Measurements from ENCODE around the gene PTPRK.

PTPRK gene

GRCh38 chr6:128141932-128142331 lies 378.5 kb downstream of the PTPRK start:
- in situ Hi-C loops (cut with MboI; ENCODE audit: low pct_unique_long_range_greater_than_20kb, low sequenced_read_pairs), result no loop called here

GRCh38 chr6:128139519-128139918 lies 380.9 kb downstream of the PTPRK start:
- DNase-seq, result no peak
- in situ Hi-C loops (cut with MboI; ENCODE audit: low pct_unique_long_range_greater_than_20kb, low sequenced_read_pairs), result no loop called here

More at GRCh38 chr6:128141932-128142331, 378.5 kb downstream of the PTPRK start:
- DNase-seq, result no peak

GRCh38 chr6:128138694-128139093 lies 381.7 kb downstream of the PTPRK start:
- in situ Hi-C loops (cut with MboI; ENCODE audit: low pct_unique_long_range_greater_than_20kb, low sequenced_read_pairs), result no loop called here
- no peak for DNase-seq

GRCh38 chr6:128135325-128135724 lies 385.1 kb downstream of the PTPRK start:
- in situ Hi-C loops (cut with MboI; ENCODE audit: low pct_unique_long_range_greater_than_20kb, low sequenced_read_pairs), result no loop called here
- DNase-seq, result no peak

GRCh38 chr6:128131566-128131965 lies 388.8 kb downstream of the PTPRK start:
- DNase-seq, result no peak
- in situ Hi-C loops (cut with MboI; ENCODE audit: low pct_unique_long_range_greater_than_20kb, low sequenced_read_pairs), result no loop called here

- DNase-seq, result no peak
- in situ Hi-C loops (cut with MboI; ENCODE audit: low pct_unique_long_range_greater_than_20kb, low sequenced_read_pairs), result no loop called here
Observed at GRCh38 chr6:128131036-128131435, 389.4 kb downstream of the PTPRK start.

GRCh38 chr6:128129679-128130078 lies 390.7 kb downstream of the PTPRK start:
- in situ Hi-C loops (cut with MboI; ENCODE audit: low pct_unique_long_range_greater_than_20kb, low sequenced_read_pairs), result no loop called here
- DNase-seq, result no peak

- in situ Hi-C loops (cut with MboI; ENCODE audit: low pct_unique_long_range_greater_than_20kb, low sequenced_read_pairs), result no loop called here
- DNase-seq, result no peak
Observed at GRCh38 chr6:128127650-128128049, 392.7 kb downstream of the PTPRK start.

- in situ Hi-C loops (cut with MboI; ENCODE audit: low pct_unique_long_range_greater_than_20kb, low sequenced_read_pairs), result no loop called here
- DNase-seq, result no peak
Observed at GRCh38 chr6:128124713-128125112, 395.7 kb downstream of the PTPRK start.

- in situ Hi-C loops (cut with MboI; ENCODE audit: low pct_unique_long_range_greater_than_20kb, low sequenced_read_pairs), result no loop called here
- DNase-seq, result no peak
Observed at GRCh38 chr6:128121610-128122009, 398.8 kb downstream of the PTPRK start.

GRCh38 chr6:128121190-128121589 lies 399.2 kb downstream of the PTPRK start:
- DNase-seq, result no peak
- in situ Hi-C loops (cut with MboI; ENCODE audit: low pct_unique_long_range_greater_than_20kb, low sequenced_read_pairs), result no loop called here

- in situ Hi-C loops (cut with MboI; ENCODE audit: low pct_unique_long_range_greater_than_20kb, low sequenced_read_pairs), result no loop called here
- no peak for DNase-seq
Observed at GRCh38 chr6:128118401-128118800, 402.0 kb downstream of the PTPRK start.

- DNase-seq, result no peak
- in situ Hi-C loops (cut with MboI; ENCODE audit: low pct_unique_long_range_greater_than_20kb, low sequenced_read_pairs), result no loop called here
Observed at GRCh38 chr6:128117916-128118315, 402.5 kb downstream of the PTPRK start.

- no peak for DNase-seq
Observed at GRCh38 chr6:128114164-128114563, 406.2 kb downstream of the PTPRK start.

GRCh38 chr6:128112494-128112893 lies 407.9 kb downstream of the PTPRK start:
- in situ Hi-C loops (cut with MboI; ENCODE audit: low pct_unique_long_range_greater_than_20kb, low sequenced_read_pairs), result no loop called here
- DNase-seq, result no peak

More at GRCh38 chr6:128114164-128114563, 406.2 kb downstream of the PTPRK start:
- in situ Hi-C loops (cut with MboI; ENCODE audit: low pct_unique_long_range_greater_than_20kb, low sequenced_read_pairs), result no loop called here

- in situ Hi-C loops (cut with MboI; ENCODE audit: low pct_unique_long_range_greater_than_20kb, low sequenced_read_pairs), result no loop called here
- DNase-seq, result no peak
Observed at GRCh38 chr6:128111096-128111495, 409.3 kb downstream of the PTPRK start.

GRCh38 chr6:128107682-128108081 lies 412.7 kb downstream of the PTPRK start:
- DNase-seq, result no peak
- in situ Hi-C loops (cut with MboI; ENCODE audit: low pct_unique_long_range_greater_than_20kb, low sequenced_read_pairs), result no loop called here

GRCh38 chr6:128099571-128100197 lies 420.7 kb downstream of the PTPRK start:
- no peak for DNase-seq
- in situ Hi-C loops (cut with MboI; ENCODE audit: low pct_unique_long_range_greater_than_20kb, low sequenced_read_pairs), result no loop called here

- in situ Hi-C loops (cut with MboI; ENCODE audit: low pct_unique_long_range_greater_than_20kb, low sequenced_read_pairs), result no loop called here
- DNase-seq, result no peak
Observed at GRCh38 chr6:128098000-128098581, 422.3 kb downstream of the PTPRK start.

GRCh38 chr6:128097009-128097408 lies 423.4 kb downstream of the PTPRK start:
- DNase-seq, result no peak
- in situ Hi-C loops (cut with MboI; ENCODE audit: low pct_unique_long_range_greater_than_20kb, low sequenced_read_pairs), result no loop called here

GRCh38 chr6:128095362-128095761 lies 425.0 kb downstream of the PTPRK start:
- in situ Hi-C loops (cut with MboI; ENCODE audit: low pct_unique_long_range_greater_than_20kb, low sequenced_read_pairs), result no loop called here
- no peak for DNase-seq

All from KBM-7 (cell line).